HCT116 (cell line): ENCODE measurements around the gene DDX28. TPM values are rescaled to one million over a fixed set of nuclear protein-coding genes. Genes with fewer than 3 reads are reported as not detected.

ENCODE experiments used
- ATAC-seq: fragments of 200-7000 bp; cut with Tn5 transposase; 2 replicates; pipeline ENCODE4 v1.9.1; 2020; ENCODE audit warnings: mild to moderate bottlenecking, moderate library complexity
- BruUV-seq: library from RNA; stranded (reverse); fragments of 400-500 nt; replicated peaks from 2 replicates; lab custom pipeline; 2021; lab: Mats Ljungman, UMichigan
- CTCF ChIA-PET: fragments of 300-600 bp; sonication (Branson Sonifier 250); formaldehyde crosslinking; loops from one replicate; lab custom pipeline; 2021; ENCODE audit warnings: antibody characterized with exemption; lab: Charles Lee
- POLR2A ChIA-PET: fragments of 300-600, 350-600 bp; sonication (Branson Sonifier 250); formaldehyde crosslinking; loops from one replicate; lab custom pipeline; 2021; ENCODE audit warnings: antibody characterized with exemption; lab: Charles Lee
- RAD21 ChIA-PET, 2 experiments: fragments of 300-600 bp; sonication (Branson Sonifier 250); formaldehyde crosslinking; loops; one replicate each; lab custom pipeline; 2023; ENCODE audit warnings: low total read pairs in 2 of 2; ENCODE audit not compliant: uncharacterized antibody in 2 of 2, unreplicated experiment in 2 of 2, low non-redundant PET in 1 of 2; lab: Charles Lee
- DNase-seq: peaks from one replicate; pipeline ENCODE4 v3.0.0-alpha.2; 2010; ENCODE audit warnings: low read depth, low spot score
- H2AFZ ChIP-seq: fragments of 200-600 bp; shearing (Covaris generic), sonication (generic); 2 replicates; pipeline ENCODE4 v1.6.1; 2017; ENCODE audit warnings: low read depth, mixed run types, mixed read lengths, antibody characterized with exemption, low read length; ENCODE audit not compliant: poor library complexity, severe bottlenecking
- H3K27ac ChIP-seq: 2 replicates; pipeline ENCODE4 v1.5.1; 2012; ENCODE audit warnings: low read depth, low read length
- H3K27me3 ChIP-seq: fragments of 200-600 bp; sonication (generic); 2 replicates; pipeline ENCODE4 v1.6.1; 2016; ENCODE audit warnings: mixed run types, low read length, mixed read lengths; ENCODE audit not compliant: insufficient read depth
- H3K36me3 ChIP-seq, 2 experiments: fragments of 200-500 bp in 1 of 2; fragments of 200-600 bp in 1 of 2; sonication (Bioruptor generic) in 1 of 2; sonication (generic) in 1 of 2; 2 replicates each; pipeline versions ENCODE4 v1.5.1 to v1.6.1; 2014 to 2016; ENCODE audit warnings: low read length in 2 of 2, inconsistent platforms in 1 of 2, mixed read lengths in 1 of 2, mixed run types in 1 of 2; ENCODE audit not compliant: insufficient read depth in 2 of 2, control insufficient read depth in 1 of 2
- H3K4me1 ChIP-seq, 2 experiments: fragments of 200-600 bp in 1 of 2; sonication (generic) in 1 of 2; 2 replicates each; pipeline versions ENCODE4 v1.5.1 to v1.6.1; 2012 to 2017; ENCODE audit warnings: low read length in 2 of 2, inconsistent platforms in 1 of 2, mild to moderate bottlenecking in 1 of 2, mixed read lengths in 1 of 2, mixed run types in 1 of 2, moderate library complexity in 1 of 2; ENCODE audit not compliant: insufficient read depth in 2 of 2, control insufficient read depth in 1 of 2
- H3K4me2 ChIP-seq: fragments of 200-600 bp; sonication (generic); 2 replicates; pipeline ENCODE4 v1.6.1; 2017; ENCODE audit warnings: mixed run types, low read length, mixed read lengths
- H3K4me3 ChIP-seq, 2 experiments: fragments of 200-600 bp in 1 of 2; sonication (generic) in 1 of 2; replicated peaks in 1 of 2; 2 replicates each; pipeline ENCODE4 v1.5.1; 2011 to 2016; ENCODE audit warnings: low read length in 2 of 2, control low read depth in 1 of 2, low read depth in 1 of 2, mild to moderate bottlenecking in 1 of 2, mixed read lengths in 1 of 2, mixed run types in 1 of 2
- H3K79me2 ChIP-seq: fragments of 200-600 bp; sonication (generic); 2 replicates; pipeline ENCODE4 v1.6.1; 2017; ENCODE audit warnings: mild to moderate bottlenecking, mixed run types, low read length, moderate library complexity, mixed read lengths; ENCODE audit not compliant: insufficient read depth
- H3K9ac ChIP-seq: fragments of 200-600 bp; sonication (generic); 2 replicates; pipeline ENCODE4 v1.6.1; 2016; ENCODE audit warnings: low read length, mixed read lengths
- H3K9me2 ChIP-seq: fragments of 200-600 bp; sonication (generic), shearing (Covaris generic); 2 replicates; pipeline ENCODE4 v1.6.1; 2017; ENCODE audit warnings: mixed run types, mild to moderate bottlenecking, moderate library complexity; ENCODE audit not compliant: insufficient read depth
- H3K9me3 ChIP-seq, 2 experiments: fragments of 200-500 bp in 1 of 2; fragments of 200-600 bp in 1 of 2; sonication (Bioruptor generic) in 1 of 2; sonication (generic) in 1 of 2; 2 replicates each; pipeline ENCODE4 v1.6.1; 2014 to 2017; ENCODE audit warnings: low read length in 2 of 2, mixed read lengths in 2 of 2, inconsistent platforms in 1 of 2, low read depth in 1 of 2, mild to moderate bottlenecking in 1 of 2, mixed run types in 1 of 2, moderate library complexity in 1 of 2; ENCODE audit not compliant: control insufficient read depth in 1 of 2, insufficient read depth in 1 of 2
- H4K20me1 ChIP-seq: fragments of 200-600 bp; sonication (generic), shearing (Covaris generic); 2 replicates; pipeline ENCODE4 v1.6.1; 2017; ENCODE audit warnings: mixed run types, mild to moderate bottlenecking, moderate library complexity; ENCODE audit not compliant: insufficient read depth
- ATF3 ChIP-seq: IDR thresholded peaks from 2 replicates; pipeline ENCODE4 v1.6.1; 2012
- CEBPB ChIP-seq: IDR thresholded peaks from 2 replicates; pipeline ENCODE4 v1.6.1; 2012; ENCODE audit warnings: low read depth
- EZH2 ChIP-seq: fragments of 200-600 bp; sonication (generic); IDR thresholded peaks from 2 replicates; pipeline ENCODE4 v1.6.1; 2017; ENCODE audit warnings: antibody characterized with exemption, mixed run types
- FOSL1 ChIP-seq: IDR thresholded peaks from 2 replicates; pipeline ENCODE4 v1.6.1; 2012; ENCODE audit warnings: low read depth
- JUND ChIP-seq: IDR thresholded peaks from 2 replicates; pipeline ENCODE4 v1.6.1; 2012
- POLR2A ChIP-seq: IDR thresholded peaks from 2 replicates; pipeline ENCODE4 v1.7.0; 2011; ENCODE audit warnings: borderline replicate concordance; ENCODE audit not compliant: insufficient read depth, insufficient read length; ENCODE audit errors: extremely low read depth
- POLR2AphosphoS5 ChIP-seq: IDR thresholded peaks from 2 replicates; pipeline ENCODE4 v1.6.1; 2011; ENCODE audit warnings: mild to moderate bottlenecking, low read depth, low read length, moderate library complexity
- RAD21 ChIP-seq: IDR thresholded peaks from 2 replicates; pipeline ENCODE4 v1.6.1; 2012; ENCODE audit warnings: low read depth, mild to moderate bottlenecking
- SIN3A ChIP-seq: IDR thresholded peaks from 2 replicates; pipeline ENCODE4 v1.6.1; 2012; ENCODE audit warnings: low read depth
- SP1 ChIP-seq: IDR thresholded peaks from 2 replicates; pipeline ENCODE4 v1.6.1; 2012; ENCODE audit warnings: low read depth
- TCF7L2 ChIP-seq: IDR thresholded peaks from 2 replicates; pipeline ENCODE4 v1.7.0; 2011; ENCODE audit warnings: borderline replicate concordance, inconsistent platforms; ENCODE audit not compliant: insufficient read depth, insufficient read length; ENCODE audit errors: extremely low read depth
- ZNF274 ChIP-seq: fragments of 200-500 bp; sonication (Bioruptor generic); IDR thresholded peaks from 2 replicates; pipeline ENCODE4 v1.6.1; 2014; ENCODE audit warnings: mild to moderate bottlenecking, low read depth, low read length, inconsistent platforms
- intact Hi-C: fragments of 100-400 bp; cut with micrococcal nuclease; formaldehyde crosslinking; loops from 2 replicates; pipeline ENCODE4 v1.10.0; 2022
- total RNA-seq: library from RNA; stranded (reverse); gene quantifications from one replicate; pipeline ENCODE4 v1.2.1, GENCODE V29; 2021; ENCODE audit not compliant: unreplicated experiment
- TF ChIP-seq, protein P1 (sequence below): IDR thresholded peaks from 2 replicates; pipeline ENCODE4 v1.6.1; 2011; ENCODE audit warnings: mild to moderate bottlenecking, low read length, moderate library complexity; ENCODE audit not compliant: insufficient replicate concordance; ENCODE audit errors: extremely low read depth
- TF ChIP-seq, protein P2 (sequence below): IDR thresholded peaks from 2 replicates; pipeline ENCODE4 v1.6.1; 2012

DDX28 gene
- total RNA-seq, 1 experiment from 2014 or later = 13.8 TPM

DNA sequence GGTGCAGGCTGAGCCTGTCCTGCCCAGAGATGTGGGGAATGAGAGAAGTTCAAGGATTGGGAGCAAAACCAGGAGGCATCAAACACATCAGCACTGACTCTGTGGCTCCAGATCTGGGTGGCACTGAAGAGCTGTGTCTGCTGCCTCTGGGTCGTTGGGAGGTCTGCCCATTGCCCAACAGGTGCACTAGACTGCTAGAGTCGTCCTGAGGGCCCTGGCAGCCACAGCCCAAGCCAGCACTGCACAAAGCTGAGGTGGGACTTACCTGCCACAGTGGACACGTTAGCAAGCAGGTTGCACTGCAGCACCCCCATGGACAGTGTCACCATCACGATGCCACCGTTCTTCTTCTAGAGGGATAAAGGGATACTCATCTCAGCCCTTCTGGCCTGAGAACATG is 46.0 kb downstream of the DDX28 start:
- CTCF ChIA-PET = no interaction called here
- DNase-seq (no peak), ATAC-seq (no peak)
- no TSS peak for BruUV-seq
- Histone ChIP-seq H3K27me3 (no peaks in the 10 kb centered on the region), H3K36me3 (no peaks in the 10 kb centered on the region), H3K4me1 (no peaks in the 10 kb centered on the region), H3K79me2 (no peaks in the 10 kb centered on the region), H3K9me2 (no peaks in the 10 kb centered on the region), H2AFZ (no peak overlapping the region), H3K9ac (no peak overlapping the region), H4K20me1 (no peaks in the 10 kb centered on the region), H3K4me3 (no peak overlapping the region), H3K27ac (no peak overlapping the region), H3K9me3 (no peaks in the 10 kb centered on the region), H3K4me2 (no peak overlapping the region)
- POLR2A ChIA-PET = no interaction called here
- no peak for TF ChIP-seq SP1
- TF ChIP-seq ATF3 = no peak
- TF ChIP-seq, protein P1, sequence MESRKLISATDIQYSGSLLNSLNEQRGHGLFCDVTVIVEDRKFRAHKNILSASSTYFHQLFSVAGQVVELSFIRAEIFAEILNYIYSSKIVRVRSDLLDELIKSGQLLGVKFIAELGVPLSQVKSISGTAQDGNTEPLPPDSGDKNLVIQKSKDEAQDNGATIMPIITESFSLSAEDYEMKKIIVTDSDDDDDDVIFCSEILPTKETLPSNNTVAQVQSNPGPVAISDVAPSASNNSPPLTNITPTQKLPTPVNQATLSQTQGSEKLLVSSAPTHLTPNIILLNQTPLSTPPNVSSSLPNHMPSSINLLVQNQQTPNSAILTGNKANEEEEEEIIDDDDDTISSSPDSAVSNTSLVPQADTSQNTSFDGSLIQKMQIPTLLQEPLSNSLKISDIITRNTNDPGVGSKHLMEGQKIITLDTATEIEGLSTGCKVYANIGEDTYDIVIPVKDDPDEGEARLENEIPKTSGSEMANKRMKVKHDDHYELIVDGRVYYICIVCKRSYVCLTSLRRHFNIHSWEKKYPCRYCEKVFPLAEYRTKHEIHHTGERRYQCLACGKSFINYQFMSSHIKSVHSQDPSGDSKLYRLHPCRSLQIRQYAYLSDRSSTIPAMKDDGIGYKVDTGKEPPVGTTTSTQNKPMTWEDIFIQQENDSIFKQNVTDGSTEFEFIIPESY = no peak
- no peak for TF ChIP-seq ZNF274
- TF ChIP-seq RAD21 = no peak
- TF ChIP-seq FOSL1 = no peak
- TF ChIP-seq, protein P2, sequence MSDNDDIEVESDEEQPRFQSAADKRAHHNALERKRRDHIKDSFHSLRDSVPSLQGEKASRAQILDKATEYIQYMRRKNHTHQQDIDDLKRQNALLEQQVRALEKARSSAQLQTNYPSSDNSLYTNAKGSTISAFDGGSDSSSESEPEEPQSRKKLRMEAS = no peak
- no peak for TF ChIP-seq SIN3A
- TF ChIP-seq TCF7L2 = no peak
- TF ChIP-seq EZH2 = no peak
- TF ChIP-seq CEBPB = no peak
- no peak for TF ChIP-seq POLR2A
- TF ChIP-seq JUND = no peak
- no peak for TF ChIP-seq POLR2AphosphoS5
- RAD21 ChIA-PET = no interaction called here
- intact Hi-C loops = no loop called here
